IPS-18c (cell line): ENCODE data around the gene DESI2.
A peak's percentile ranks its signal among the peaks of the same experiment; 100 is the strongest.

Source experiments
- H3K4me3 ChIP-seq: 2 replicates; pipeline ENCODE4 v1.7.0; 2013; ENCODE audit warnings: low read depth, mild to moderate bottlenecking, low read length, moderate library complexity; ENCODE audit not compliant: insufficient read depth
- H3K9me3 ChIP-seq: one replicate; pipeline ENCODE4 v1.6.1; 2013; ENCODE audit warnings: mild to moderate bottlenecking, low read length, moderate library complexity; ENCODE audit not compliant: control insufficient read depth, insufficient read depth

DESI2 gene

DNA sequence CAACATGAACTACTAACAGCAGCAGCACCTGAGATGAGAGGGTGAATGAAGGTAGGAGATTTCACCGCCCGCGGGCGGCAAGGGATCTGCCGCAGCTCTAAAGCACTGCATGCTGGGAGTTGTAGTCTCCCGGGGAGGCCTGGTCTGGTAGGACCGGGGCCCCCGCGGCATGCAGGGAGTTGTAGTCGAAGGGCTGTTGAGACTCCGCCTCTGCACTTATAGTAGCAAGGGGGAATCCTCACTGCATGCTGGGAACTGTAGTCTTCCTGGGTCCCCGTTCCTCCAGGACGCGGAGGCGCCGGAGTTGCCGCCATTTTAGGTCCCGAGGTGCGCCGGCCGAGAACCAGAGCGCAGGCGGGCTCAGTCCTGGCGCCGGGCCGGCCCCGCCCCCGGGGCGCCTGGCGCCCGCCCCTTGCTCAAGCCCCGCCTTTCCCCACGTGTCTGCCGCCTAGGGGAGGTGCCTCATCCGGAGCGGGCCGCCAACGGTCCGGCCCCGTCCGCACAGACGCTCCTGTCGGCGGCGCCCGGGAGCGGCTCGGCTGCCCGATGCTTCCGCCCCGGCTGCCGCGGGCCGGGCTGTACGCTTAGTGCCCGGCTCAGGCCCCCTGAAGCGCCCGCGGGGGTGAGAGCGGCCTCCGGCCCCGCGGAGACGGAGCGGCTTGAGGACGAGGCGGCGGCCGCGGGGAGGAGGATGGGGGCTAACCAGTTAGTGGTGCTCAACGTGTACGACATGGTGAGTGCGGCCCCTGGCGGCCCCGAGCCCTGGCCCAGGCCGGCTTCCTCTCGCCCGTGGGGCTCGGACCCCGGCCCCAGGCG lies at the start of gene DESI2:
Gene DESI2, plus strand, starts transcription at position 504 of the 816 bp plus-strand sequence. Its CDS starts 188 bp downstream, at position 692.
- H3K4me3 ChIP-seq = peak within 1 kb of the TSS; percentile 92
- H3K9me3 ChIP-seq = no peaks in the 10 kb centered on the region

DNA sequence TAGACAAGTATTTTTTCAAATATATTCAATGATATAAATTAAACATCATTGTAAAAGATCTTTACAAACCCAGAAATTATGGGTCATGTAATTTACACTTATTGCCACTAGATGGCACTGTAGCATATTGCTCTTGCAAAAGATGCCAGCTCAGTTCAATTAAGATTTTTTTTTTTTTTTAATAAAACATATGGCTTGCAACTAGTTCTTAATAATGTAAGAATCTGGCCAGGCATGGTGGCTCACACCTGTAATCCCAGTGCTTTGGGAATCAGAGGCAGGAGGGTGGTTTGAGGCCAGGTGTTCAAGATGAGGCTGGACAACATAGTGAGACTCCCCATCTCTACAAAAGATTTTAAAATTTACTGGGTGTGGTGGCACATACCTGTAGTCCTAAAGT lies 49.4 kb upstream of the DESI2 start:
- Histone ChIP-seq H3K9me3 (no peaks in the 10 kb centered on the region), H3K4me3 (no peak overlapping the region)

GRCh38 chr1:244605835-244606370 lies 47.0 kb upstream of the DESI2 start:
- H3K9me3 ChIP-seq = no peaks in the 10 kb centered on the region
- no peak overlapping the region for H3K4me3 ChIP-seq

- Histone ChIP-seq H3K4me3 (no peak overlapping the region), H3K9me3 (no peaks in the 10 kb centered on the region)
These were observed 38.7 kb upstream of the DESI2 start for GRCh38 chr1:244614113-244614836.

GRCh38 chr1:244614879-244615278 lies 38.0 kb upstream of the DESI2 start:
- Histone ChIP-seq H3K9me3 (no peaks in the 10 kb centered on the region), H3K4me3 (no peak overlapping the region)

DNA sequence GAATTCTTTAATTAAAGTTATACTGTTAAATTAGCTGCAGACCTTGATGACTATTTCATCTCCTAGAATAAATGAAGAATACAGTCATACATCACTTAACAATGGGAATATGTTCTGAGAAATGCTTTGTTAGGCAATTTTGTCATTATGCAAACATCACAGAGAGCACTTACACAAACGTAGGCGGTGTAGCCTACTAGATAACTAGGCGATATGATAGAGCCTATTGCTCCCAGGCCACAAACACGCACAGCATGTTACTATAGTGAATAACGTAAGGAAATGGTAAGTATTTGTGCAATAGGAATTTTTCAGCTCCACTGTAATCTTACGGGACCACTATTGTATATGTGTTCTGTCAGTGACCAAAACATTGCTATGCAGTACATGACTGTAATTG lies 37.6 kb upstream of the DESI2 start:
- no peaks in the 10 kb centered on the region for H3K9me3 ChIP-seq
- no peak overlapping the region for H3K4me3 ChIP-seq

GRCh38 chr1:244626709-244627108 lies 26.2 kb upstream of the DESI2 start:
- Histone ChIP-seq H3K4me3 (no peak overlapping the region), H3K9me3 (no peaks in the 10 kb centered on the region)

DNA sequence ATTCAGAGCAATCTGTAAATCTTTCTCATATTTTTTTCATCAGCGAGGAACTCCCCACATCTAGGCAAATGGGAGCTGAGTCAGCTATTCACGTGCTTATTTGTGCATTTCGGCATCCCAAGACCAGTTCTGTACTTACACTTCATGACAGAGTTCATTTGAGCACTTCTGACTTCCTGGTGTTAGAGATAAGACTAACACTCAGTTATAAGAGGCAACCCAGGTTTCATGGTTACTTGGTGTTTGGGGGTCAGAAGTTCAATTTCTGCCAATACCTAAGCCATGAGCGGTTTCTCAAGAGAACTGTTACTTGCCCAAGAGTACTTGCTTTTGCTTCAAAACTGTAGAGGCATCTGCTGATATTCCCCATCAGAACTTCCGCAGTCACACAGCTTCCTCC lies 24.1 kb upstream of the DESI2 start:
- Histone ChIP-seq H3K9me3 (no peaks in the 10 kb centered on the region), H3K4me3 (no peak overlapping the region)

- Histone ChIP-seq H3K4me3 (no peak overlapping the region), H3K9me3 (no peaks in the 10 kb centered on the region)
These were observed 19.8 kb upstream of the DESI2 start for GRCh38 chr1:244633140-244633539.

DNA sequence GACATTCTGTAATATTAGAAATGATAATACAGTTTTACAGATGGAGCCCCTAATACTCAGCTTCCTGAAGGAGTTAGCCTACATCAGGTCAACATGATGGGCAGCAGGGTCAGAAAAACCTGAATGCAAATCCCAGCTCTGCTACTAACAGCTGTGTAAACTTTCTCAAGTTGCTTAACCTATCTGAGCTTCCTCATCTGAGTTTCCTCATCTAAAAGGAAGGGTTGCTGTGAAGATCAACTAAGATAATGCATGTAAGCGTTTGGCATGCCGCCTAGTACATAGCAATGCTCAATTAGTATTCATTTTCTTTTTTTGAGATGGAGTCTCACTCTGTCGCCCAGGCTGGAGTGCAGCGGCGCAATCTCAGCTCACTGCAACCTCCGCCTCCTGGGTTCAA lies 18.4 kb upstream of the DESI2 start:
- Histone ChIP-seq H3K4me3 (no peak overlapping the region), H3K9me3 (no peaks in the 10 kb centered on the region)

DNA sequence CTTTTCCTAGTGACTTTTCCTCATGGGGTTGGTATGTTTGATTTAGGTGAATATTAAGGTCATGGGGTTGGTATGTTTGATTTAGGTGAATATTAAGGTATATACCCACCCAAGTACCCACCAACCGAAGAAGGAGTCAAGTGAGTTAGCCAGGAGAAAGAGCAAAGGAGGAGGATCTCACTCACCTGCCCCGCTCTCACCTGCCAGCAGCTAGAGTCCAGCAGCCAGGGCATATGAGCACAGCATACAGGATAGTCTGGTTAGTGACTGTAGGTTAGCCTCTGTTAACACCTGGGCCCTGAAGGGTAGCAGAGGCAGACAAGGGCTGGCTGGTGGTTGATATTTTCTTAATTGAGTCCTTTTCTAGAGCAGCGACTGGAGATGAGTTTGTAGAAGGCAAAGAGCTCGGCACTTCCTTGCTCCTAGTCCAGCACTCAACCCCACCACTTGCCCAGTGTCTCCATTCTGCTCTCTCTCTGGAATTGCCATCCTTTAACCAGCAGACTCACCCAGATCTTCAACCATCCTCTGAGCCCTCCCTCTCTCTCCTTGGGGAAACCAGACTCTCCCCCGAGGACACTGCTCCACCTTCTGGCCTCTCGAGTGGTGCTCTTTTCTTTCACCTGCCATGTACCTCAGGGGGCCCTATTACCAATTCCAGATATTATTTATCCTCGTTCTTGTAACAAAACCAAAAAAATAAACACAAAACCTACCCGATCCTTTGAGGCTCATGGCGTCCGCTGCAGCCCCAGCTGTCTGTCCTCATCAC lies 16.3 kb upstream of the DESI2 start:
- Histone ChIP-seq H3K9me3 (no peaks in the 10 kb centered on the region), H3K4me3 (no peak overlapping the region)

DNA sequence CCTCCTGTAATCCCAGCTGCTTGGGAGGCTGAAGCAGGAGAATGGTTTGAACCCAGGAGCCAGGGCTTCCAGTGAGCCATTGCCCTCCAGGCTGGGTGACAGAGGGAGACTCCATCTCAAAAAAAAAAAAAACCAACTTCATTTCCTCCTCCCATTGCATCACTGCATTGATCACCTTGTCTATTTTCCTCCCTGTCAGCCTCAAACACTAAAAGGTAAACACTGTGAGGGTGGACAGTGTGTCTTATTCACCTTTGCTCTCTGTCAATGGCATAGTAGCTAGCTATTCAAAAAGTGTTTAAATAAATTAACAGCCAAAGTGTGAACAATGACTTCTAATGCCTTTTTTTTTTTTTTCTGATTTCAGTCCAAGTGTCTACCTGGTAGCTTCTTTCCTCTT lies 13.4 kb upstream of the DESI2 start:
- no peak overlapping the region for H3K4me3 ChIP-seq
- no peaks in the 10 kb centered on the region for H3K9me3 ChIP-seq

DNA sequence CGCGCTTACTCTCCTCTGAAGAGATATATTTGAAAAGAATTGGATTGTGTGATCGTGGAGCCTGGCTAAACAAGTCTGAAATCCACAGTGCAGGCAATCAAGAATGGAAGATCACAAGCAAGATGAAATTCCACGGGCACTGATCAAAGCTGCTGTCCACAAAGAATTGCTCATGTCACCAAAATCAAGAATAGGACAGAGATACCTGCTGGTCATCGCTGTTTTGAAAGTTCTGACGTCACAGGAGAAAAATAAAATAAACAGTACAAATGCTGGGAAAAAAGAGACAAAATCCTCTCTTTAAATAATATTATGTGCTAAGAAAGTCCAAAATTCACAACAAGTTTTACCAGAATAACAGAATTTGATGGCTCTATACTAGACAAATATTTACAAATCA lies 12.0 kb upstream of the DESI2 start:
- Histone ChIP-seq H3K4me3 (no peak overlapping the region), H3K9me3 (no peaks in the 10 kb centered on the region)

DNA sequence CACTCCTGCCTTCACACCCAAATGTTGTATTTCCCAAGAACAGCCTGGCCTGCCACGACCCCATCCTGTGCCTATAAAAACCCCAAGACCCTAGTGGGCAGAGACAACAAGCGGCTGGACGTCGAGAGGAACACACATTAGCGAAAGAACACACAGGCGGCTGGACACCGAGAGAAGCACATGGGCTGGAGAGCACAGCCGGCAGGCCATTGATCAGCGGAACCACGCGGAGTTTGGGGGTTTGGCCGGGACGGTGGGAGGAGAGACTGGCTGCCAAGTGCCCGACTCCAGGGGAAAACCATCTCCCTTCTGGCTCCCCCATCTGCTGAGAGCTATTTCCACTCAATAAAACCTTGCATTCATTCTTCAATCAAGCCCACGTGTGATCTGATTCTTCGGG lies 10.4 kb upstream of the DESI2 start:
- Histone ChIP-seq H3K4me3 (no peak overlapping the region), H3K9me3 (no peaks in the 10 kb centered on the region)

DNA sequence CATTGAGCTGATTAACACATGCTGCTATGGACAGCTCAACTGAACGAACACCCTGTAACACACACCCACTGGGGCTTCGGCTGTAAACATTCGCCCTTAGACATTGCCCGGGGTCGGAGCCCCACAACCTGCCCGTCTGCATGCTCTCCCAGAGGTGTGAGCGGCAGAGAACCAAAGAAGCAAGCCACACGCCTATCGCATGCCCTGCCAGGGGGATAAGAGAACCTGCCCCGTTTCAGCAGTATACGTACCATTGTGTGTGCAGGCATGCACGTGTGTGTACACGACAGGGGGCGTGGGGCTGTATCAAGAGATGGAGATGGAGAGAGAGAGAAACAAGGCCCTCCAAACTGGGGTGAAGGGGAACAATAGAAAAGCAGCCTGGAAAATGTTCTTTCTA lies 9.9 kb upstream of the DESI2 start:
- Histone ChIP-seq H3K4me3 (no peak overlapping the region; the same call in 1 of the 2 replicates), H3K9me3 (no peaks in the 10 kb centered on the region)

DNA sequence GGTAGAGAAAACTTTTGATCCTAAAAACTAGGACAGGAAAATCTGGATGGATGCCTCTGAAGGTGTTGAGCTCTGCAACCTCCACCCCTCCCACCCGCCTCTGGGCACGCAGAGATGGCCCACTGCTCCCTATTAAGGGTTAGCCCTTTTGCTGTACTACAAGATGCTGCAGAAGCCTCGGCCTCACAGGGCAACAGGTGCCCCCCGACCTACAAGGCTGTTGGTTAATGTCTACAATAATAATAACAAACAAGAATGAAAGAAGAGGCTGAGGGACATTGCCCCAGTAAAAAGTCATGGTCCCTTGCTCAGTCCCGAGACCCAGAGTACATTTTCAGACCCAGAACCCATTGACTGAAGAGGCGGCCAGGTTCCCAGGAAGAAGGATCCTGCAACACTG lies 7.5 kb upstream of the DESI2 start:
- no peaks in the 10 kb centered on the region for H3K9me3 ChIP-seq

DNA sequence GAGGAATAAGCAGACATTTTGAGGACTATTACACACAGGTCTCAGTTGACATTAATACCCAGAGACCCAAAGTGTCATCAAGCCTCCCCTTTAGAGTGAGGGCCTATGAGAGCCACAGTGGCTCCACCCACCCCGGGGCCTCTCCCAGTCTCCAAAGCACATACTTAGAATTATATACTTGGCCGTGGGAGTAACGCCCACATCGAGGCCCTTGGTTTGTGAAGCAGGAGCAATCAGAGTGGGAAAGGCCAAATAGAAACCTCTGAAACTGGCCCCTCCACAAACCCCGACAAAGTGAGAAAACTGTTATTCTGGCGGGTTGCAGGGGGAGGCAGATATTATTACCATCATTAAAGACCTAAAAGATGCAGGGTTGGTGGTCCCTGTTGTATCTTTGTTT lies 7.0 kb upstream of the DESI2 start:
- no peak overlapping the region for H3K4me3 ChIP-seq
- H3K9me3 ChIP-seq = no peaks in the 10 kb centered on the region

More for the DNA sequence above, 7.5 kb upstream of the DESI2 start:
- H3K4me3 ChIP-seq = no peak overlapping the region
